Measurements from ENCODE around the gene VPS54.
"Not testable (repeated sequence)": the region's sequence is repeated elsewhere in the genome, so short reads cannot be mapped to it uniquely, and the experiment has no call there.

Gene VPS54

GRCh38 chr2:63993130-63993584 is 26.1 kb downstream of the VPS54 start:
- DNase-seq = not testable (repeated sequence)

GRCh38 chr2:63992061-63992685 is 27.1 kb downstream of the VPS54 start:
- DNase-seq = no peak

GRCh38 chr2:63991173-63991999 is 27.8 kb downstream of the VPS54 start:
- not testable (repeated sequence) for DNase-seq

GRCh38 chr2:63990072-63990471 is 29.2 kb downstream of the VPS54 start:
- no peak for DNase-seq

- not testable (repeated sequence) for DNase-seq
These were observed 30.3 kb downstream of the VPS54 start for GRCh38 chr2:63988842-63989436.

GRCh38 chr2:63984606-63985359 is 34.4 kb downstream of the VPS54 start:
- DNase-seq = no peak

- no peak for DNase-seq
These were observed 35.1 kb downstream of the VPS54 start for GRCh38 chr2:63983986-63984605.

- no peak for DNase-seq
These were observed 36.9 kb downstream of the VPS54 start for GRCh38 chr2:63982335-63982734.

- no peak for DNase-seq
These were observed 37.5 kb downstream of the VPS54 start for GRCh38 chr2:63981702-63982103.

- no peak for DNase-seq
These were observed 38.4 kb downstream of the VPS54 start for GRCh38 chr2:63980794-63981193.

GRCh38 chr2:63977904-63978303 is 41.3 kb downstream of the VPS54 start:
- no peak for DNase-seq

- DNase-seq = no peak
These were observed 43.1 kb downstream of the VPS54 start for GRCh38 chr2:63976125-63976510.

- no peak for DNase-seq
These were observed 43.6 kb downstream of the VPS54 start for GRCh38 chr2:63975437-63976124.

- not testable (repeated sequence) for DNase-seq
These were observed 44.2 kb downstream of the VPS54 start for GRCh38 chr2:63975036-63975435.

GRCh38 chr2:63962186-63962585 is 57.0 kb downstream of the VPS54 start:
- DNase-seq = no peak

- no peak for DNase-seq
These were observed 68.8 kb downstream of the VPS54 start for GRCh38 chr2:63950414-63950813.

GRCh38 chr2:63942788-63943187 is 76.4 kb downstream of the VPS54 start:
- no peak for DNase-seq

- not testable (repeated sequence) for DNase-seq
These were observed 87.1 kb downstream of the VPS54 start for GRCh38 chr2:63932104-63932503.

GRCh38 chr2:63926815-63927214 is 92.4 kb downstream of the VPS54 start:
- DNase-seq = no peak

GRCh38 chr2:63914311-63914710 is 104.9 kb downstream of the VPS54 start:
- DNase-seq = no peak

- DNase-seq = no peak
These were observed 116.2 kb downstream of the VPS54 start for GRCh38 chr2:63903003-63903402.

- no peak for DNase-seq
These were observed 117.1 kb downstream of the VPS54 start for GRCh38 chr2:63902149-63902548.
